ENCODE results near the gene GFOD2. TPM values are rescaled to one million over a fixed set of nuclear protein-coding genes. Genes with fewer than 3 reads are reported as not detected.

Gene GFOD2
- total and polyA plus RNA-seq, 2 donors (not counting 3 experiments of a cell fraction or from before 2014, with no cell fraction given), result 38.1 to 47.5 TPM

- Histone ChIP-seq H3K9me1 (replicated peaks; ENCODE audit: control insufficient read depth, extremely low read depth, insufficient read depth, low read length) (no peaks in the 10 kb centered on the region), H3K9me3 (replicated peaks; ENCODE audit: control insufficient read depth, insufficient read depth, low read length) (no peaks in the 10 kb centered on the region), H3K27me3 (ENCODE audit: control insufficient read depth in 2 of 2, insufficient read depth in 2 of 2, low read length in 2 of 2) (no peaks in the 10 kb centered on the region), H3K4me1 (ENCODE audit: control insufficient read depth, extremely low read depth, insufficient read depth, low read length) (peaks cover 24% of the 10 kb centered on the region), H4K20me1 (replicated peaks; ENCODE audit: control insufficient read depth, extremely low read depth, insufficient read depth, low read length) (no peaks in the 10 kb centered on the region), H3K4me3 (replicated peaks in 1 of 3; ENCODE audit: insufficient read depth in 1 of 3, low read depth in 1 of 3, low read length in 3 of 3) (no peak overlapping the region), H3K9ac (replicated peaks; ENCODE audit: extremely low read depth, insufficient read depth, low read length) (no peak overlapping the region), H3K4me2 (ENCODE audit: insufficient read depth, low read length) (no peak overlapping the region), H2AFZ (ENCODE audit: low read depth, low read length) (no peak overlapping the region), H3K79me2 (ENCODE audit: control insufficient read depth, insufficient read depth, low read length) (no peaks in the 10 kb centered on the region), H3K27ac (ENCODE audit: insufficient read depth, low read depth, low read length) (no peak overlapping the region), H3K36me3 (ENCODE audit: control insufficient read depth in 2 of 2, extremely low read depth in 1 of 2, insufficient read depth in 2 of 2, low read length in 2 of 2) (no peaks in the 10 kb centered on the region)
- TF ChIP-seq GATA2 (IDR thresholded peaks at IDR 0.05; ENCODE audit: insufficient read depth, insufficient read length, low read depth, low read length) (no peak), CTCF (IDR thresholded peaks at IDR 0.05; ENCODE audit: extremely low read depth in 1 of 2, insufficient read depth in 1 of 2, low read depth in 1 of 2, low read length in 2 of 2) (peak; percentile 28 to 38), POLR2AphosphoS5 (IDR thresholded peaks at IDR 0.05; ENCODE audit: insufficient read depth, low read depth, low read length) (no peak), EZH2 (IDR thresholded peaks at IDR 0.05; ENCODE audit: borderline replicate concordance, low read depth, low read length, severe bottlenecking) (no peak)
- POLR2A ChIA-PET, result no interaction called here
- intact Hi-C loops (cut with micrococcal nuclease), result loop anchor here (1.0 kb wide), 5 partner anchors 106 to 260 kb away; partner anchors contain the start of gene CTCF
- no peak for FAIRE-seq
- CTCF ChIA-PET, result interaction anchor here (0.5 to 12.7 kb wide), 13 partner anchors 11 to 372 kb away, joined by 3 to 163 read pairs (median 3); partner anchors contain the start of genes ATP6V0D1, NUTF2, RANBP10 and TSNAXIP1
- BruUV-seq (replicated peaks), result no TSS peak
- DNase-seq (ENCODE audit: low read depth, low spot score), result no peak
- dilution Hi-C loops (cut with MboI; ENCODE audit: extremely low pct_ligation_motif_present, low sequenced_read_pairs), result no loop called here
These were observed 50.5 kb downstream of the GFOD2 start for GRCh38 chr16:67668495-67669157.
